ENCODE data around the gene SYNE1.

GRCh38 chr6:152273002-152273401 lies 364.2 kb downstream of the SYNE1 start:
- TF ChIP-seq, protein P1, sequence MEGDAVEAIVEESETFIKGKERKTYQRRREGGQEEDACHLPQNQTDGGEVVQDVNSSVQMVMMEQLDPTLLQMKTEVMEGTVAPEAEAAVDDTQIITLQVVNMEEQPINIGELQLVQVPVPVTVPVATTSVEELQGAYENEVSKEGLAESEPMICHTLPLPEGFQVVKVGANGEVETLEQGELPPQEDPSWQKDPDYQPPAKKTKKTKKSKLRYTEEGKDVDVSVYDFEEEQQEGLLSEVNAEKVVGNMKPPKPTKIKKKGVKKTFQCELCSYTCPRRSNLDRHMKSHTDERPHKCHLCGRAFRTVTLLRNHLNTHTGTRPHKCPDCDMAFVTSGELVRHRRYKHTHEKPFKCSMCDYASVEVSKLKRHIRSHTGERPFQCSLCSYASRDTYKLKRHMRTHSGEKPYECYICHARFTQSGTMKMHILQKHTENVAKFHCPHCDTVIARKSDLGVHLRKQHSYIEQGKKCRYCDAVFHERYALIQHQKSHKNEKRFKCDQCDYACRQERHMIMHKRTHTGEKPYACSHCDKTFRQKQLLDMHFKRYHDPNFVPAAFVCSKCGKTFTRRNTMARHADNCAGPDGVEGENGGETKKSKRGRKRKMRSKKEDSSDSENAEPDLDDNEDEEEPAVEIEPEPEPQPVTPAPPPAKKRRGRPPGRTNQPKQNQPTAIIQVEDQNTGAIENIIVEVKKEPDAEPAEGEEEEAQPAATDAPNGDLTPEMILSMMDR (IDR thresholded peaks at IDR 0.05) = no peak
- TF ChIP-seq POLR2A (IDR thresholded peaks at IDR 0.05) = no peak

All from upper lobe of left lung (tissue), 4 donors.